Caki2 (cell line): Measurements from ENCODE around the gene REPS1. TPM values are rescaled to one million over a fixed set of nuclear protein-coding genes. Genes with fewer than 3 reads are reported as not detected.
"Not testable (repeated sequence)": the region's sequence is repeated elsewhere in the genome, so short reads cannot be mapped to it uniquely, and the experiment has no call there.

ENCODE experiments used
- DNase-seq: peaks from one replicate; pipeline ENCODE4 v3.0.0-alpha.2; 2015; ENCODE audit warnings: low read depth
- in situ Hi-C: cut with HindIII; loops from 2 replicates; pipeline ENCODE4 v1.10.0; 2016; ENCODE audit warnings: low sequenced_read_pairs, low pct_unique_long_range_greater_than_20kb, mixed read lengths
- total RNA-seq: library from RNA; depleted of rRNA; stranded (reverse); fragments of >200 nt; shearing (Covaris generic); gene quantifications from 2 replicates; pipeline ENCODE4 v1.2.3, GENCODE V29; 2014; ENCODE audit warnings: low replicate concordance; rRNA removed

REPS1 gene
- total RNA-seq, result 24.7 and 33.2 TPM in 2 replicates

GRCh38 chr6:138987643-138988468 is at the start of gene REPS1:
Gene REPS1, minus strand, starts transcription at chr6:138988253. Its CDS starts 571 bp downstream, at chr6:138987682.
- in situ Hi-C loops, result no loop called here
- DNase-seq, result peak; percentile 90

GRCh38 chr6:139037490-139037889 is 49.4 kb upstream of the REPS1 start:
- in situ Hi-C loops, result no loop called here
- peak; percentile 67 for DNase-seq

GRCh38 chr6:139030228-139030963 is 42.3 kb upstream of the REPS1 start:
- in situ Hi-C loops, result no loop called here
- DNase-seq, result no peak

GRCh38 chr6:139029470-139030227 is 41.6 kb upstream of the REPS1 start:
- DNase-seq, result no peak
- in situ Hi-C loops, result no loop called here

GRCh38 chr6:139028658-139029469 is 40.8 kb upstream of the REPS1 start, which contains the start of gene ABRACL:
Gene ABRACL, plus strand, starts transcription at chr6:139028745. Its CDS starts 5,416 bp downstream, at chr6:139034161.
- in situ Hi-C loops, result no loop called here
- DNase-seq, result peak; percentile 81

- in situ Hi-C loops, result no loop called here
- no peak for DNase-seq
These were observed 40.2 kb upstream of the REPS1 start for GRCh38 chr6:139028215-139028657.

- in situ Hi-C loops, result no loop called here
- DNase-seq, result peak; percentile 56
These were observed 39.6 kb upstream of the REPS1 start for GRCh38 chr6:139027620-139028182.

GRCh38 chr6:139025416-139025815 is 37.4 kb upstream of the REPS1 start:
- in situ Hi-C loops, DNase-seq: not testable (repeated sequence)

- no peak for DNase-seq
- in situ Hi-C loops, result no loop called here
These were observed 32.6 kb upstream of the REPS1 start for GRCh38 chr6:139020689-139021088.

- in situ Hi-C loops, result no loop called here
- no peak for DNase-seq
These were observed 31.7 kb upstream of the REPS1 start for GRCh38 chr6:139019722-139020121.

- DNase-seq, result peak; percentile 27
- in situ Hi-C loops, result no loop called here
These were observed 29.2 kb upstream of the REPS1 start for GRCh38 chr6:139017227-139017626.

GRCh38 chr6:139016337-139017213 is 28.5 kb upstream of the REPS1 start:
- DNase-seq, result no peak
- in situ Hi-C loops, result no loop called here

GRCh38 chr6:139014945-139015344 is 26.9 kb upstream of the REPS1 start:
- no peak for DNase-seq
- in situ Hi-C loops, result no loop called here

GRCh38 chr6:139013185-139013800 is 25.2 kb upstream of the REPS1 start:
- in situ Hi-C loops, result no loop called here
- DNase-seq, result no peak

GRCh38 chr6:139011980-139012379 is 23.9 kb upstream of the REPS1 start:
- in situ Hi-C loops, result no loop called here
- no peak for DNase-seq

- in situ Hi-C loops, result no loop called here
- DNase-seq, result no peak
These were observed 22.6 kb upstream of the REPS1 start for GRCh38 chr6:139010674-139011073.
